CD8-positive, alpha-beta memory T cell (primary cell): ENCODE results near the gene HOXA11. TPM values are rescaled to one million over a fixed set of nuclear protein-coding genes. Genes with fewer than 3 reads are reported as not detected.

Experiments
- CTCF ChIA-PET: fragments of 350-600 bp; sonication (Branson Sonifier 250); formaldehyde crosslinking; loops from one replicate; lab custom pipeline; 2021; ENCODE audit warnings: antibody characterized with exemption; lab: Charles Lee
- POLR2A ChIA-PET: fragments of 350-600 bp; sonication (Branson Sonifier 250); formaldehyde crosslinking; loops from one replicate; lab custom pipeline; 2021; ENCODE audit warnings: antibody characterized with exemption; lab: Charles Lee
- DNase-seq, 5 donors: peaks; one replicate each; pipeline versions ENCODE4 v3.0.0 to v3.0.0-alpha.2; 2020 to 2022; ENCODE audit warnings: mixed read lengths in 1 of 5
- H3K27ac ChIP-seq: one replicate; pipeline ENCODE4 v1.7.0; 2013; ENCODE audit warnings: low read depth, mild to moderate bottlenecking, low read length, moderate library complexity
- H3K27me3 ChIP-seq: 2 replicates; pipeline ENCODE4 v1.7.0; 2013; ENCODE audit warnings: low read length, mild to moderate bottlenecking; ENCODE audit not compliant: insufficient read depth, poor library complexity, severe bottlenecking
- H3K36me3 ChIP-seq: 2 replicates; pipeline ENCODE4 v1.7.0; 2013; ENCODE audit warnings: mild to moderate bottlenecking, low read length, moderate library complexity; ENCODE audit not compliant: insufficient read depth
- H3K4me1 ChIP-seq: 2 replicates; pipeline ENCODE4 v1.7.0; 2013; ENCODE audit warnings: mild to moderate bottlenecking, low read length, moderate library complexity; ENCODE audit not compliant: insufficient read depth
- H3K4me3 ChIP-seq: 2 replicates; pipeline ENCODE4 v1.7.0; 2013; ENCODE audit warnings: mild to moderate bottlenecking, low read length
- H3K9me3 ChIP-seq: 2 replicates; pipeline ENCODE4 v1.7.0; 2013; ENCODE audit warnings: mild to moderate bottlenecking, low read length
- H3K27ac Mint-ChIP-seq, 8 donors: one replicate each; pipeline ENCODE4 v1.8.0; 2020 to 2021; ENCODE audit warnings: mixed read lengths in 8 of 8, mild to moderate bottlenecking in 6 of 8, inconsistent platforms in 3 of 8, moderate library complexity in 3 of 8
- H3K27me3 Mint-ChIP-seq, 2 donors: one replicate each; pipeline ENCODE4 v1.8.0; 2020 to 2021; ENCODE audit warnings: mixed read lengths in 2 of 2, mild to moderate bottlenecking in 1 of 2, moderate library complexity in 1 of 2
- H3K36me3 Mint-ChIP-seq, 3 donors: one replicate each; pipeline ENCODE4 v1.8.0; 2020 to 2021; ENCODE audit warnings: mixed read lengths in 3 of 3, inconsistent platforms in 1 of 3, mild to moderate bottlenecking in 1 of 3
- H3K4me1 Mint-ChIP-seq, 3 donors: one replicate each; pipeline ENCODE4 v1.8.0; 2020 to 2021; ENCODE audit warnings: mixed read lengths in 3 of 3, inconsistent platforms in 1 of 3, mild to moderate bottlenecking in 1 of 3
- H3K4me3 Mint-ChIP-seq, 7 donors: one replicate each; pipeline ENCODE4 v1.8.0; 2020 to 2021; ENCODE audit warnings: mixed read lengths in 7 of 7, mild to moderate bottlenecking in 6 of 7, moderate library complexity in 4 of 7, inconsistent platforms in 2 of 7
- H3K9me3 Mint-ChIP-seq, 5 donors: one replicate each; pipeline ENCODE4 v1.8.0; 2020 to 2022; ENCODE audit warnings: mixed read lengths in 5 of 5, mild to moderate bottlenecking in 3 of 5, moderate library complexity in 2 of 5, inconsistent platforms in 1 of 5
- polyA plus RNA-seq: library from polyadenylated mRNA; unstranded; fragments of 300-500 nt; fragmentation: Illumina TruSeq; gene quantifications from one replicate; pipeline ENCODE4 v1.2.3, GENCODE V29; 2021
- total RNA-seq, 2 experiments: library from RNA; stranded (reverse); gene quantifications; one replicate each; pipeline ENCODE4 v1.2.3, GENCODE V29; 2021

The HOXA11 gene
- total and polyA plus RNA-seq, 3 experiments from 2014 or later: not detected

DNA sequence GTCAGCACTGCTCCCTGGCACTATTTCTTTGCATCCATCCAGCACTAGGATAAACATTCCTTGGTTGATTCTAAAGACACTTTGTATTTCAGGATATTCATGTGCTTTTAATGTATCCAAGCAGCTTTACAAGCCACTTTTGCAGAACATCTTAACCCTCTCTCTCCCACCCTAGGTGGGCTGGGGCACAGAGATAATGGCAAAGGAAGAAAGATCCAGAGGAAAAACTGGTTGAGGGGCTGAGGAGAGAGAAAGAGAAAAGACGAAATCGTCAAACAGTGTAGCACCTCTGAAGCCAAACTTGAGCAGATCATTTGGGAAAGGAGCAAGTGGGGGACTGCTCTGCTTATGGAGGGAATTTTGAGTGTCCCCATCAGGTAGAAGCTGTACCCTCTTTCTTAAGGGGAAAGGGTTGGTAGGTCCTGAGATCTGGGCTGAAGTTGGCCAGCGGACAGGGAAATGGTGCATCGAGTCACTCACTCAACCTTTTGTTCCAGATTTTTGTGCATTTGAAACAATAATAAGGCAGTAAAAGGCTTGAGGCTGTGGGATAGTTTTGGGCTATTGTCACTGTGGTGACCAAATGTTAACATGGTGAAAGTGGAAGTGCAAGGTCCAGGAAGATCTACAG, 19.0 kb upstream of the HOXA11 start:
- Histone ChIP-seq H3K36me3 (no peaks in the 10 kb centered on the region), H3K27me3 (peaks cover 82% of the 10 kb centered on the region), H3K9me3 (no peaks in the 10 kb centered on the region), H3K4me3 (no peak overlapping the region), H3K27ac (no peak overlapping the region), H3K4me1 (peaks cover 23% of the 10 kb centered on the region)
- Mint-ChIP-seq H3K4me1 (peaks cover 33 to 45% (median 41%) of the 10 kb centered on the region in 3 donors), H3K4me3 (peak overlapping the region in 3 of 7 donors; percentile 20 to 56 (median 53)), H3K36me3 (no peaks in the 10 kb centered on the region), H3K27me3 (peaks cover 79 to 89% of the 10 kb centered on the region in 2 donors), H3K9me3 (peaks cover 0 to 10% (median 0%) of the 10 kb centered on the region in 5 donors), H3K27ac (peak overlapping the region in 2 of 8 donors; percentile 24 to 29)
- ChIA-PET POLR2A (no interaction called here), CTCF (interaction anchor here (0.6 to 2.9 kb wide), 4 partner anchors 8 to 457 kb away, joined by 3 to 9 read pairs (median 4); partner anchors contain the start of gene HOXA11)
- no peak for DNase-seq

GRCh38 chr7:27203365-27203953, 18.4 kb upstream of the HOXA11 start:
- Mint-ChIP-seq H3K4me1 (peaks cover 38 to 51% (median 41%) of the 10 kb centered on the region in 3 donors), H3K4me3 (peak overlapping the region in 1 of 7 donors; percentile 49), H3K27ac (peak overlapping the region in 1 of 8 donors; percentile 24), H3K27me3 (peaks cover 78 to 89% of the 10 kb centered on the region in 2 donors), H3K36me3 (no peaks in the 10 kb centered on the region), H3K9me3 (peaks cover 0 to 10% (median 0%) of the 10 kb centered on the region in 5 donors)
- peaks cover 83% of the 10 kb centered on the region for H3K27me3 ChIP-seq
- H3K27ac ChIP-seq: no peak overlapping the region
- ChIA-PET CTCF (interaction anchor here (1.0 kb wide), 1 partner anchor 14 kb away, joined by 3 read pairs; no protein-coding TSS in a partner anchor), POLR2A (no interaction called here)
- DNase-seq: no peak
- no peak overlapping the region for H3K4me3 ChIP-seq
- no peaks in the 10 kb centered on the region for H3K36me3 ChIP-seq
- peaks cover 29% of the 10 kb centered on the region for H3K4me1 ChIP-seq
- no peaks in the 10 kb centered on the region for H3K9me3 ChIP-seq

DNA sequence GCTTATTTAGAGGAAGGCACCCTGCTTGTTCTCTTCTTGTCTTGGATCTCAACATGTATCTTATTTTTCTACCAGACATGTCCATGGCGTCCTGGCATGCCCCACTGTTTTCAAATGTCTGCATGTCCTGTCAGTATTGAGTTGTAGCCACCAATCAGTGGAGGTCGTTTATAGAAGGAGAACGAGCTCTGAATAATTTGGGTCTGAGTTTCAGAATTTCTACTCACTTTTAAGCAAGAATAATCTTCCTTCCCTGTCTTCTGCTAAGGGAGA, 17.8 kb upstream of the HOXA11 start:
- ChIA-PET POLR2A (no interaction called here), CTCF (interaction anchor here (1.0 to 1.3 kb wide), 2 partner anchors 42 to 571 kb away, joined by 3 read pairs; no protein-coding TSS in a partner anchor)
- DNase-seq: no peak
- Histone ChIP-seq H3K4me3 (no peak overlapping the region), H3K27me3 (peaks cover 87% of the 10 kb centered on the region), H3K36me3 (no peaks in the 10 kb centered on the region), H3K4me1 (peaks cover 30% of the 10 kb centered on the region), H3K27ac (no peak overlapping the region), H3K9me3 (no peaks in the 10 kb centered on the region)
- Mint-ChIP-seq H3K27me3 (peaks cover 81 to 90% of the 10 kb centered on the region in 2 donors), H3K4me3 (peak overlapping the region in 3 of 7 donors; percentile 19 to 63 (median 49)), H3K4me1 (peaks cover 43 to 57% (median 48%) of the 10 kb centered on the region in 3 donors), H3K9me3 (peaks cover 0 to 14% (median 0%) of the 10 kb centered on the region in 5 donors), H3K27ac (peak overlapping the region in 1 of 8 donors; percentile 66), H3K36me3 (no peaks in the 10 kb centered on the region)

DNA sequence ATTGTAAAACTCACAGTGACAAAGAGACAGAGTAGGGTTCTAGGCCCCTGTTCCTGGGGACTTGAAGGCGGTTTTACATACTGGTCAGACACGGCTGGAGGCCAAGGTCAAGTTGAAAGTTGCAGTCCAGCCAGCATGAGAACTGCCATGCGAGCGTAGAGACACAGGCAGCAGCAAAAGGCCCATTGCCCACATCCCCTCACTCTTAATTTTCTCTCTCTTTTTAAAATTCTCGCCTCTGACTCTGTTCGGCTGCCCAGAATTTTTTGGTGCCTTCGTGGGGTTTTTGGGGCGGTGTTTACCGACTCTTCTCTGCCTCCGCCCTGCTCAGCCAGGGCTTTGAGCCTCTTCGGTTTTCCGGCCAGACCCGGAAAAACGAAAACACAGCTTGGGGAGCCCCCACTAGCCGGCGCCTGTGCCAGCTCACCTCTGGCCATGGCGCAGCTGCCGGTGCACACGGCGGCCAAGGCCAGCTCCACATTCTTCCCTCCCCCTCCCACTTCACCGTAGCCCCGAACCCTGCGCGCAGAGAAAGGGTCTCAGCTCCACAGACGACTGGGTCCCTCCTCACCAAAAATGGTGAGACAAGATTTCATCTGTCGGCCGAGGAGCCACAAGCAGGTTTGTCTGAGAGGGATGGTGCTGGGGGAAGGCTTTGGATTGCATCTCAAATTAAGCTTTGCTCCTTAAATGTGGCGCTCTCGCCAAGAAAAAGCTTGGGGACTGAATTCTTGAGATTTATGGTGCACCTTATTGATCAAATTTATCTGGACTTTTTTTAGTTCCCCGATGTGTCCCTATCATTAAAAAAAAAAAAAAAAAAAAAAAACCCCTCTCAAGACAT, 17.2 kb upstream of the HOXA11 start:
- H3K9me3 ChIP-seq: no peaks in the 10 kb centered on the region

DNA sequence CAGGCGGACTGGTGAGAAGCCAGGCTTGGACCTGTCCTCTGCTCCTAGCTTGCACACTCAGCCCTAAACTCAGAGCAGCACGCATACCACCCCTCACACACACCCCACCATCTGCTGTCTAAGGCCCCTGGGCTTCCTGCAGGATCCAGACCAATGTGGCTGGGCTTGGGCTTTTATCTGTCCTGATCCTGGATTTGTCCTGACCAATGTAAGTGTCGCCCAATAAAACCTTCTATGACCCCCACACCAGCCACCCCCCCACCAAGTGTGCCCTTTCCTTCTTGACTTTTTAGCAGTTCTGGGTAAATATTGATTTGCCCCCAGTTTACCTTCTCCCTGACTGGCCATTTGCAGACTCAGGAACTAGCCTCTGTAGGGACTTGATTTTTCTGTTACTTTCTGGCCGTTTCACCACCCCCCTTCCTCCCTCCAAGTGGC, 16.6 kb upstream of the HOXA11 start:
- Mint-ChIP-seq H3K27me3 (peaks cover 85 to 90% of the 10 kb centered on the region in 2 donors), H3K9me3 (peaks cover 0 to 13% (median 0%) of the 10 kb centered on the region in 5 donors), H3K36me3 (no peaks in the 10 kb centered on the region), H3K4me3 (peak overlapping the region; percentile 22 to 81 (median 63)), H3K27ac (peak overlapping the region in 2 of 8 donors; percentile 37 to 46), H3K4me1 (peaks cover 43 to 57% (median 53%) of the 10 kb centered on the region in 3 donors)
- CTCF ChIA-PET: interaction anchor here (1.0 to 1.7 kb wide), 3 partner anchors 11 to 573 kb away, joined by 3 to 4 read pairs (median 3); no protein-coding TSS in a partner anchor
- POLR2A ChIA-PET: no interaction called here
- no peak overlapping the region for H3K27ac ChIP-seq
- no peaks in the 10 kb centered on the region for H3K9me3 ChIP-seq
- H3K27me3 ChIP-seq: peaks cover 88% of the 10 kb centered on the region
- peaks cover 30% of the 10 kb centered on the region for H3K4me1 ChIP-seq
- H3K36me3 ChIP-seq: no peaks in the 10 kb centered on the region
- H3K4me3 ChIP-seq: no peak overlapping the region
- DNase-seq: no peak

More for the DNA sequence above, 17.2 kb upstream of the HOXA11 start:
- no peak for DNase-seq
- peak overlapping the region in 5 of 7 donors; percentile 15 to 81 (median 75) for H3K4me3 Mint-ChIP-seq
- peaks cover 0 to 14% (median 0%) of the 10 kb centered on the region in 5 donors for H3K9me3 Mint-ChIP-seq
- H3K36me3 ChIP-seq: no peaks in the 10 kb centered on the region
- CTCF ChIA-PET: interaction anchor here (1.0 to 1.3 kb wide), 2 partner anchors 41 to 572 kb away, joined by 3 read pairs; no protein-coding TSS in a partner anchor
- no peaks in the 10 kb centered on the region for H3K36me3 Mint-ChIP-seq
- H3K27me3 Mint-ChIP-seq: peaks cover 84 to 90% of the 10 kb centered on the region in 2 donors
- peaks cover 43 to 57% (median 53%) of the 10 kb centered on the region in 3 donors for H3K4me1 Mint-ChIP-seq
- H3K27me3 ChIP-seq: peaks cover 87% of the 10 kb centered on the region
- POLR2A ChIA-PET: no interaction called here
- H3K4me3 ChIP-seq: no peak overlapping the region
- peak overlapping the region in 2 of 8 donors; percentile 46 to 66 for H3K27ac Mint-ChIP-seq
- peaks cover 30% of the 10 kb centered on the region for H3K4me1 ChIP-seq
- H3K27ac ChIP-seq: no peak overlapping the region

- POLR2A ChIA-PET: no interaction called here
- H3K4me1 ChIP-seq: peaks cover 30% of the 10 kb centered on the region
Measured at GRCh38 chr7:27200761-27201579, 15.9 kb upstream of the HOXA11 start.

More at GRCh38 chr7:27200761-27201579, 15.9 kb upstream of the HOXA11 start:
- DNase-seq: no peak
- Mint-ChIP-seq H3K36me3 (no peaks in the 10 kb centered on the region), H3K4me3 (peak overlapping the region; percentile 63 to 81 (median 77)), H3K27ac (peak overlapping the region in 2 of 8 donors; percentile 44 to 46), H3K4me1 (peaks cover 42 to 57% (median 49%) of the 10 kb centered on the region in 3 donors), H3K9me3 (peaks cover 0 to 10% (median 0%) of the 10 kb centered on the region in 5 donors), H3K27me3 (peaks cover 83 to 90% of the 10 kb centered on the region in 2 donors)
- no peak overlapping the region for H3K4me3 ChIP-seq
- H3K9me3 ChIP-seq: no peaks in the 10 kb centered on the region
- CTCF ChIA-PET: interaction anchor here (1.7 kb wide), 1 partner anchor 10 kb away, joined by 4 read pairs; no protein-coding TSS in a partner anchor
- no peak overlapping the region for H3K27ac ChIP-seq
- peaks cover 86% of the 10 kb centered on the region for H3K27me3 ChIP-seq
- H3K36me3 ChIP-seq: no peaks in the 10 kb centered on the region
